Superior temporal gyrus (tissue), 1 donor: ENCODE measurements around the gene ZNF726.
"Not testable (repeated sequence)": the region's sequence is repeated elsewhere in the genome, so short reads cannot be mapped to it uniquely, and the experiment has no call there.

Experiments used
- DNase-seq: peaks from one replicate; pipeline ENCODE4 v3.0.0-alpha.2; 2016; ENCODE audit errors: extremely low spot score

The ZNF726 gene

DNA sequence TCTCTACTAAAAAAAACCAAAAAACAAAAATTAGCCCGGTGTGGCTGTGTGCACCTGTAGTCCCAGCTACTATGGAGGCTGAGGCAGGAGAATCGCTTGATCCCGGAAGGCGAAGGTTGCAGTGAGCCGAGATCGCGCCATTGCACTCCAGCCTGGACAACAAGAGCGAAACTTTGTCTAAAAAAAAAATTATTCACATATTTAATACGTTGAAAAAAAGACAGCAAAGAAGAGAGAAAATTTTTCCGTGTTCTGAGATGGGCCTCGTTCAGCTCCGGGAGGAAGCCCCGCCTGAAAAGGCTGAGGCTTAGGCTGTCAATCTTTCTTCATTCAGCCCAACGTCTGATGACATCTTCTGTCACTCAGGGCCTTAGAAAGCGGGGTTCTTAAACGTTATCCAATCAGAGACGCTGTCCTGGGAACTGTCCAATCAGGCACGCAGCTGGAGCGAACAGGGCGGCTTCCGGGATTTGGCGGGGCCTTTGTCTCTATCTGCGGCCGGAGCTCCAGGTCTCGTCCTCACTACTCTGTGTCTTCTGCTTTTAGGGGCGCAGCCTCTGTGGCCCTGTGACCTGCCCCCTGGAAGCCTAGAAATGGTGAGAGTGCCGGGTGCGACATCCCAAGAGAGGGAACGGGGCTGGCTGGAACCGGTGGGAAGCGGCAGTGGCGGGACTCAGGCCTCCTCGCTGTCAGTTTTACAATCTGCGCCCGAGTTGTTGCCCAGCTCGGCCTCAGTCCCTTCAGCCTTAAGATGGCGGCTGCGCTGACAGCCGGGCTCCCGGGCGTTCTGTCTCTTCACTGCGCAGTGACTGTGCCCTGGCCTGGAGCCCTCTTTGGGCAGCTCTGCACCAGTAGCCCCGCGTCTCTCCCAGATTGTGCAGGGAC, at the start of gene ZNF726:
Gene ZNF726 (plus strand): TSS at position 485 of the 885 bp plus-strand sequence. CDS start 109 bp downstream, at position 594.
- peak; percentile 96 for DNase-seq

DNA sequence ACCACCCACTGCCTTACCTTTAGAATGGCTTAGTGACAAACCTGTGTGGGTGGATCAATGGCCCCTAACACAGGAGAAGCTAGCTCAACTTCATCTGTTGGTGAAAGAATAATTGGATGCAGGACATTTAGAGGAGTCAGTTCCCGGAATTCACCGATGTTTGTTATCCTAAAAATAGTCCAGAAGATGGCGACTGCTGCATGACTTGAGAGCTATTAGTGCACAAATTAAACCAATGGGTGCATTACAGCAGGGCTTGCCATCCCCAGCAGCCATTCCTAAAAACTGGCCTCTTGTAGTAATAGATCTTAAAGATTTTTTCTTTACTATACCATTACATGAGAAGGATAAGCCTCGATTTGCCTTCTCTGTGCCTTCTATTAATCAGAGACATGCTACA, 46.8 kb upstream of the ZNF726 start:
- DNase-seq = no peak

DNA sequence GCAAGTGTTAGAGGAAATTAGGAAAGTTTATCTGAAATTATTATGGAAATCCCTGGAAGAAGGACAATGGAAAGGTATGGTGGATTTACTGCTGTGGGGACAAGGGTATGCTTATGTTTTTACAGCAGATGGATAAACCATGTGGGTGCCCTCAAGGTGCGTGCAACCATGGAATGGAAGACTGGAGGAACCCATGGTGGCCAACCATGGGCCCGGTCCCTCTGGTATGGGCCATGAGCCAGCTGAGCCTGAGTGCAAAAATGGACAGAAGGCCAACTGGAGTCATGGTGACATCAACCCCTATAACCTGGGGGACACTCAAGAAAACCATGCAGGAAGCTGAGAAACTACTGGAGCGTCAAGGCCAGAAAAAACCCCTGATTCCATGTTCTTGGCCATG, 46.1 kb upstream of the ZNF726 start:
- DNase-seq = no peak

DNA sequence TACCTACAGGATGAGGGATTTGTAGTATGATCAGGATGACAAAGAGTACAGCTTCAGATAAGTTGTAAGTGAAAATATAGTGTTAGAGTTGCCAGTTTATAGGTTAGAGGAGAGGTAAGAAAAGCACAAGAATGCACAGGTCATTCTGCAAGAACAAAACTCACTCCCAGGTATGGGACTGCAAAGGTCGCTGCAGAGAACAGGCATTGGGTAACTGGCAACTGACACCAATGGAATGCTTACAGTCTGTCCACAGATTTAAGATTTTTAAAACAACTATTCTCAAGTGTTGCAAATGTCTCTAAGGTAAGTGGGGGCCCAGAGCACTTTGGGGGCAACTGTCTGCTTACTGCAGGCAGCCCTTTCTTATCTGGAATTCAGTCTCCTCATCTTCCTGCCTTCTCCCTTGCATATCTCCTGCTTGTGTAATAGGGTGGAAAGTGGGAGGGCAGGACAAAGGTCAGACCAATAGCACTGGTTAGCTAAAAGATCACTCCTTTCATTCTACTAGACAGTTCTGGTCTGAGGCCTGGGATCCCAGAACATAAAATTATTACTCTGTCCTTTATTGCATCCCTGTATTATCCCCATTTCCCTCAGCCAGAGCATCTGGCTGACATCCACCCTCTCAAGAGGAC, 42.3 kb upstream of the ZNF726 start:
- DNase-seq = no peak

DNA sequence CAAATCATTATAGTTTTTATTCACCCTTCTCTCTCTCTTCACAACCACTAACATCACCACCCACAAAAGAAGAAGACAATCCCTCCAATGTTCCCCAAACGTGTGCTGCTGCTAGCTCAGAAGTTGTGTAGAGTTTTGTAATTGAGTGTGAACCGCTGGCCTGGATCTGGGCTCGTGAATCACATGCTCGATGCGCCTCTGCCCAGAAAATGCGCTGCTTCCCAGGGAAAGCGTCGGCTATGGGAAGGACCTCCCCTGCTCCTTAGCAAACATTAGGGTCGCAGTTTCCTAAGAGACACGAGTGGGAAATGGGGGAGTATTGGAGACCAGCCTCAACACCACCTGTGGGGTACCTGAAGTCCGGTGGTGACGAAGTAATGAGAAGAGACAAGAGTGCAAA, 38.4 kb upstream of the ZNF726 start:
- no peak for DNase-seq

DNA sequence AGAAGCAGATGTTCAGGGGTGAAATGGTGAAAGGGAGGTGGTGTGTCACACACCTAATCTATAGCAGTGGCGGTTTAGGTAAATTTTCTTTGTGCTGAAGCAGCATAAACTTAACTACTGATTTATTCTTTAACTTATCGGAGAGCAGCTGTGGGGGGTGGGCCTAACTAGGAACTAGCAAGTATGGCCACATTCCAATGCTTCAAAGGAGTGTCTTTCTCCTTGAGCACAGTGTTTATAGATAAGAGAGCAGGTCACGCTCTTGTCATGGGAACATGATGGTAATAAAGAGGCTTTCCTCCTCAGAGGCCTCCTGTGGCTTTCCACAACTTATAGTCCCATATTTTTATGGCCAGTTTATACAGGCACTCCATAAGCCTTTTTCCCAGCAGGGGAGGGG, 37.9 kb upstream of the ZNF726 start:
- not testable (repeated sequence) for DNase-seq

DNA sequence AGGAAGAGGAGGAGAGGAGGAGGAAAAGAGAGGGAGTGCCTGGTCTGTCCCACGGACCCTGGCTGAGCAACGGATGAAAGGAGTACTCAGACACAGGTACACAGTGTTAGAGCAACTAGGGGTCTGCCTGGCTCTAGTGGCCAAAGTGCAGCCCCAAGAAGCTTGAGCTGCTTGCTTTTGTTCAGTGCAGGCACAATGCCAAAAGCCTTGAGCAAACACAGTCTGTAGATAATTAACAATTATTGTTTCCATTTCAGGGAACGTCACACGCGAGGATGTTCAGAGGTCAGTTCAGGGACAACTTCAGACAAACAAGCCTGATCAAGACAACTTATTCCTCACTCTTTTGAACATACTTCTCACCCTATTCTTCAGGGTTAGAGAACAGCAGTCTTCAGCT, 32.2 kb upstream of the ZNF726 start:
- no peak for DNase-seq

DNA sequence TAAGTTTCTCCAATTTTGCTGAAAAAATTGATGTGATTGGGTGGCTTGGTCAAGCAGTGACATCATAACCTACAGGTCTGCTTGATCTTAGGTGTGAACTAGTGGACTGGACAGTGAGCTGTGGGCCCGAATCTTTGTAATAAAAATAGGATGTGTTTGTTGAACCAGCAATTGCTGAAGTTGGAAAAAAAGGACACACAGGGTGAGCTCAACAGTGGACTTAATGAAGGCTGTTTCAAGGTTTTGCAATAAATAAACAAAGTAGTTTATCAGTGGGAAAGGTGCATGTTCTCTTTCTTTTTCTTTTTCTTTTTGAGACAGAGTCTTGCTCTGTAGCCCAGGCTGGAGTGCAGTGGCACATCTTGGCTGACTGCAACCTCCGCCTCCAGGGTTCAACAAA, 30.3 kb upstream of the ZNF726 start:
- no peak for DNase-seq

DNA sequence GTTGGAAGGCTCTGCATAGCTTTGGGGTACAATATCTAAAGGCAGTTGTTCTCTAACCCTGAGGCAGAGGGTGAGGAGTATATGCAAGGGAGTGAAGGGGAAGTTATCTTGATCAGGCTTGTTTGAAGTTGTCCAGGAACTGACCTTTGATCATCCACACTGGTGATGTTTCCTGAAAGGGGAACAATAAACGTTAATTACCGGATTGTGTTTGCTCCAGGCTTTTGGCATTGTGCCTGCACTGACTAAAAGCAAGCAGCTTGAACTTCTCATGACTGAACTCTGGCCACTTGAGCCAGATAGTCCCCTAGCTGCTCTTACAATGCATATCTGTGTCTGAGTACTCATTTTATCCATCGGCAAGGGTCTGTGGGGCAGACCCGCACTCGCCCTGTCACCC, 27.0 kb upstream of the ZNF726 start:
- no peak for DNase-seq

DNA sequence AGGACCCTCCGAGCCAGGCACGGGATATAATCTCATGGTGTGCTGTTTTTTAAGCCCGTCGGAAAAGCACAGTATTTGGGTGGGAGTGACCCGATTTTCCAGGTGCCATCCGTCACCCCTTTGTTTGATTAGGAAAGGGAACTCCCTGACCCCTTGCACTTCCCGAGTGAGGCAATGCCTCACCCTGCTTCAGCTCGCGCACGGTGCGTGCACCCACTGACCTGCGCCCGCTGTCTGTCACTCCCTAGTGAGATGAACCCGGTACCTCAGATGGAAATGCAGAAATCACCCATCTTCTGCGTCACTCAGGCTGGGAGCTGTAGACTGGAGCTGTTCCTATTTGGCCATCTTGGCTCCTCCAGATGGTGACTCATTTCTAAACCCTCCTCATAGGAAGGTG, 18.6 kb upstream of the ZNF726 start:
- not testable (repeated sequence) for DNase-seq

DNA sequence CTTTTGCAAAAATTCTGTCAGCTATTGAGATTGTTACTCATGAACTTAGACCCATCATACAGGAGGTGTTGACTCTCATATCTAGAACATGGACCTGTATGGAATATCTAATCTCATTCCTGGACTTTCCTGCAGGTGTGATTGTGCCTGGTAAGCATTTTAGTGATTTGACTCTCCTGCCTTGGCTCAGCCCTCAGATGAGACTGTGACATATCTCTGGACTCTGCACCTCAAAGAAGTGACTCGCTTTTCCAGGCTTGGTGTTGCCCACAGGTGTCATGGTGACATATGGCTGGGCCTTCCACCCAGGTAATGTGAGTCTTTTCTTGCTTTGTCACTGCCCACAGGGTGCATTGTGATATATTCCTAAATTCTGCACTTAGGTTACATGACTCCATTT, 17.8 kb upstream of the ZNF726 start:
- no peak for DNase-seq

DNA sequence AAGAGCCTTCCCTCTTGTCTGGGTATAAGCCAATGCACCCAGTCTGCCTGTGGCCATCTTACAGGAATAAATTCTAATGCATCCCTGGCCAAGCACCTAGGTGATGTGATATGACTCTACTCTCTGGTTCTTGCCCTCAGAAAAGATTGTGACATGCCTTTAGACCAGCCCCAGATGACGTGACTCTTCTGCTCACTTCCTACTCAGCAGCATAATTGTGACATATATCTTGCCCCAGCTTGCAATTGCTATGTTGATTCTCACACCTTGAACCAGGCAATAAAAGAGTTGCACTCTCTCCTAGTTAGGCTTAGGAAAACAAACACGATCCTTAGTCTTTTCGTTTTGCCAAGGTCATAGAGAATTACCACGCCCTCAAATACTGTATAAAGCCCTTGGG, 13.3 kb upstream of the ZNF726 start:
- DNase-seq = no peak

DNA sequence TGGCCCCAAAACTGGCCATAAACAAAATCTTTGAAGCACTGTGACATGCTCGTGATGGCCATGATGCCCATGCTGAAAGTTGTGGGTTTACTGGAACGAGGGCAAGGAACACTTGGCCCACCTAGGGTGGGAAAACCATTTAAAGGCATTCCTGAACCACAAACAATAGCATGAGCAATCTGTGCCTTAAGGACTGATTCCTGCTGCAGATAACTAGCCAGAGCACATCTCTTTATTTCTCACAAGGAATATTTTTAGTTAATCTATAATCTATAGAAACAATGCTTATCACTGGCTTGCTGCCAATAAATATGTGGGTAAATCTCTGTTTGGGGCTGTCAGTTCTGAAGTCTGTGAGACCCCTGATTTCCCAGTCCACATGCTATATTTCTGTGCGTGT, 10.3 kb upstream of the ZNF726 start:
- no peak for DNase-seq

DNA sequence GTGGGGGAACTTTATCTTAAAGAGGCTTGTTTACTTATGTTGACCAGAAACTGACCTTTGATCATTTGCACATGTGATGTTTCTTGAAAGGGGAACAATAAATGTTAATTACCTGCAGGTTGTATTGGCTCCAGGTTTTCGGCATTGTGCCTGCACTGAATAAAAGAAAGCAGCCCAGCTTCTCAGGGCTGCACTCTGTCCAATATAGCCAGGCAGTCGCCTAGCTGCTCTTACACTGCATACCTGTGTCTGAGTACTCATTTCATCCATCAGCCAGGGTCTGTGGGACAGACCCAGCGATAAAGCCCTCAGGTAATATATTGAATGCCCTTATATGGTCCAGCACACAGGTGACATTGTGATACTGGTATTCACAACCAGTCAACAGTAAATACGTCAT, 8.9 kb upstream of the ZNF726 start:
- no peak for DNase-seq

DNA sequence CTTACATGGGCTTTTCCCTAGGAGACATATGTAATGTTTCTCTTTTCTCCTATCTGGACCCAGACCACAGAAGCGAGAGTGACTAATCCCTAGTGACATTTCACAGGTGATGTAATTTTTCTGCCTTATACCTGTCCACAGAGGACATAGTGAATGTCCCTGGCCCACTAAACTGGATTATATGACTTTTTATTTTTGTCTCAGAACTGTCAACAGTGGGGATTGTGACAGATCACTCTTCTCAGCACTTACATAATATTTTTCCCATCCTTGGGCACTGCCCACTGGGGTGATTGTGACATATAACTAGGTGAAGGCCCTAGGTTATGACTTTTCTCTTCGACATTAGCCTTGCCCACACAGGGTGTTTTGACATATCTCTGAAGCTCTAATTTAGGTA, 7.9 kb upstream of the ZNF726 start:
- no peak for DNase-seq

DNA sequence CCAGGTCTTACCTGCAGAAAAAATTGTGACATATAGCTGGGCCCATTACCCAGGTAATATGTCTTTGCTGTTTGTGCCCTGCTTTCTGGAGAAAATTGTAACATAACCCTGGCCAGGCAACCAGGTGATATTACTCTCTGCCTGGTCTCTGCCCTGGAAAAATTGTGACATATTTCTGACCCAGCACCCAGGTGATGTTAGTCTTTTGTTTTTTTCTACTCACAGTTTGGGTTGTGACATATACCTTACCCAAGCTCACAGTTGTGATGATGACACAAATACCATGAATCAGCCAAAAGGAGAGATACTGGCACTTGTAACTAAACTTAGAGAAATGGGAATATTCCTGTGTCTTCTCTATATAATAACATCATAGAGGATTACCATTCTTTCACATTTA, 6.5 kb upstream of the ZNF726 start:
- no peak for DNase-seq

DNA sequence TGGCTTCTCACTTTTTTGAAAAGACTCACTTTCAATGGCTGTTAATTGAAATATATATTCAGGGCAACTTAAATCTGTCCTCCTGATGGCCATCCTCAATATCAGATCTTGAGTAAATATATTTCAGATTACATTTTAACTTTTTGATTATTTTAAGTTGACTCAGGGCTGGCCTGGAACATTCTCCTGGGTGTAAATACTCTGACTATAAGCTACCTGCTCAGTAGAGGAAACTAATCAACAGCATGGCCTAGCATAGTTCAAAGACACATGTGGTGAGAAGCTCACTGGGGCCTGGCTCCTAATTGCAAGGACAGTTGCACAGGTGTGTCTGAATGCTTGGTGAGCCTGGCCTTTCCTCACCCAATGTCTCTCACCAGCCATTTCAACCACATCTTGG, 5.5 kb upstream of the ZNF726 start:
- DNase-seq = no peak

DNA sequence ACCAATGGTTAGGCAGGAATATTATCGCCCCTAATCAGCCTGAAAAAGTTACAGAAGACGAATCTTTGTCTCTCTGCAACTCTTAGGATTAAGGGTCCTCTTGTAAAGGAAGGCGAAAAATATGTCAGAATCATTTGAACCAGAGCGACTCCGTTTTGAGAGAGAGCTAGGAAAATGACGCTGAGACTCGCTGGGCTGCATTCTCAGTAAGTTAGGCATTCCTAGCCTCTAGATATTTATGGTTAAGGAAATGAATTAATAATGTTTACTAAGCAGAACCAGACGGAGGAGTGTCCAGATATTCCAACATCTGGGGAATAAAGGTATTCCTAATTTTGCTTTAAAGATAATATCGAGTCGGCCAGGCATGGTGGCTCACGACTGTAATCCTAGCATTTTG, 755 bp upstream of the ZNF726 start:
- DNase-seq = no peak

DNA sequence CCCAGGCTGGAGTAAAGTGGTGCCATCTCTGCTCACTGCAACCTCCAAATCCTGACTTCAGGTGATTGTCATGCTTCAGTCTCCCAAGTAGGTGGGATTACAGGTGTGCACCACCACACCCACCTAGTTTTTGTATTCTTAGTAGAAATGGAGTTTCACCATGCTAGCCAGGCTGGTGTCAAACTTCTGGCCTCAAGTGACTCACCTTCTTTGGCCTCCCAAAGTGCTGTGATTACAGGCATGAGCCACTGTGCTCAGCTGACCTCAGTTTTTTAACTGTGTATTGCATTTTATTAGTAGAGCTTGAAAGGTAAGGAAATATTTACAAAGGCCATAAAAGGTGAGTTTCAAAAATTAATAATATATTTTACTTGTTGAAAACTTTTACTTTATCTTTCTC, 2.3 kb downstream of the ZNF726 start:
- DNase-seq = no peak

DNA sequence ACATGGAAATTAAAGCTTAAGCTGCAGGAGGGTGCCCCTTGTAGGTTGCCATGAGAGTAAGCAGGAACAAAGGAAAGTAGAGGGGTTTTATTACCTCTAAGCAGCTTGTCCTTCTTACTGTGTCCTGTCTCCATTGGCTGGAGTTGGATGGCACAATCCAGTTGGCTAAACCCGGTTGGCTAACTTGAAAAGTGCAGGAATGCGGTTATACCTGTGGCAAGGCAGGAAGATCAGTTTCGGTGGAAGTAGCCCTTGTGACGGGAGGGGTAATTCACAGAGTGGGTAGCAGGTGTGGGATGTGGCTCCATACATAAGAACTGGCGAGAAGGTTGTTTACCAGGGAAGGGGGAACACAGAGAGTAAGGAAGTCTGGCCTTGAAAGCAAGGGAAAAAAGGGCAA, 3.2 kb downstream of the ZNF726 start:
- DNase-seq = no peak

DNA sequence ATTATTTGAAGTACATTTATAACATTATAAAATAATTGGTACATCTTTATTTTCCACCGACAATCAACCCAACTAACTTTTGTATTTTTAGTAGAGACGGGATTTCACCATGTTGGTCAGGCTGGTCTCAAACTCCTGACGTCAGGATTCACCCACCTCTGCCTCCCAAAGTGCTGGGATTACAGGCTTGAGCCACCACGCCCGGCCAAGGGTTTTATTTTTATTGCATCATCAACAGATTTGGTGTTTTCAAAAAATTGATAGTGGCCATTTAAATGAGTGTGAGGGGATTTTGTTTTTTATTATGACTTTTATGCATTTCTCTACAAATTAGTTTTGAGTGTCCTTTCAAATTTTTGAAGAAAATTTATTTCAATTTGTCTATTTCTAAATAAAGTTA, 10.6 kb downstream of the ZNF726 start:
- no peak for DNase-seq

DNA sequence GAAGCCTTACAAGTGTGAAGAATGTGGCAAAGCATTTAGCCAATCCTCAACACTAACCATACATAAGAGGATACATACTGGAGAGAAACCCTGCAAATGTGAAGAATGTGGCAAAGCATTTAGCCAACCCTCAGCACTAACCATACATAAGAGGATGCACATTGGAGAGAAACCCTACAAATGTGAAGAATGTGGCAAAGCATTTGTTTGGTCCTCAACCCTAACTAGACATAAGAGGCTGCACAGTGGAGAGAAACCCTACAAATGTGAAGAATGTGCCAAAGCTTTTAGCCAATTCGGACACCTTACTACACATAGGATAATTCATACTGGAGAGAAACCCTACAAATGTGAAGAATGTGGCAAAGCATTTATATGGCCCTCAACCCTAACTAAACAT, 18.2 kb downstream of the ZNF726 start:
- no peak for DNase-seq

DNA sequence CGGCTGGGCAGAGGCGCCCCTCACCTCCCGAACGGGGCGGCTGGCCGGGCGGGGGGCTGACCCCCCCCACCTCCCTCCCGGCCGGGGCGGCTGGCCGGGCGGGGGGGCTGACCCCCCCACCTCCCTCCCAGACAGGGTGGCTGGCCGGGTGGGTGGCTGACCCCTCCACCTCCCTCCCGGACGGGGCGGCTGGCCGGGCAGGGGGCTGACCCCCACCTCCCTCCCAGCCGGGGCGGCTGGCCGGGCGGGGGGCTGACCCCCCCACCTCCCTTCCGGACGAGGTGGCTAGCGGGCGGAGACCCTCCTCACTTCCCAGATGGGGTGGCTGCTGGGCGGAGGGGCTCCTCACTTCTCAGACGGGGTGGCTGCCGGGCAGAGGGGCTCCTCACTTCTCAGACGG, 22.3 kb downstream of the ZNF726 start:
- DNase-seq = not testable (repeated sequence)
